ENCODE measurements around the gene APOA1.

APOA1 gene

GRCh38 chr11:116788534-116788933, 48.9 kb downstream of the APOA1 start:
- DNase-seq (ENCODE audit: low spot score), result no peak

GRCh38 chr11:116787786-116788486, 49.5 kb downstream of the APOA1 start, which contains the start of gene ZPR1:
Gene ZPR1, minus strand, starts transcription at chr11:116788023. Its CDS starts 33 bp downstream, at chr11:116787990.
- peak; percentile 95 for DNase-seq (ENCODE audit: low spot score)

- DNase-seq (ENCODE audit: low spot score), result peak; percentile 27
Measured at GRCh38 chr11:116787436-116787785, 50.0 kb downstream of the APOA1 start.

GRCh38 chr11:116786966-116787365, 50.5 kb downstream of the APOA1 start:
- DNase-seq (ENCODE audit: low spot score), result no peak

- no peak for DNase-seq (ENCODE audit: low spot score)
Measured at GRCh38 chr11:116786326-116786725, 51.1 kb downstream of the APOA1 start.

All from AG20443 (cell line).